Omental fat pad (tissue), 4 donors: Measurements from ENCODE around the gene SOAT2. TPM values are rescaled to one million over a fixed set of nuclear protein-coding genes. Genes with fewer than 3 reads are reported as not detected.
"Not testable (repeated sequence)": the region's sequence is repeated elsewhere in the genome, so short reads cannot be mapped to it uniquely, and the experiment has no call there.

Experiments
- ATAC-seq: fragments of 150-250 bp; one replicate; pipeline ENCODE4 v1.9.1; 2016; ENCODE audit warnings: mild to moderate bottlenecking, moderate library complexity; ENCODE audit not compliant: low FRiP score
- DNase-seq: peaks from one replicate; pipeline ENCODE4 v3.0.0-alpha.2; 2019; ENCODE audit warnings: low spot score
- CTCF ChIP-seq, 3 donors: fragments of 450-650 bp; IDR thresholded peaks; one replicate each; pipeline ENCODE4 v1.5.1; 2016 to 2017; ENCODE audit warnings: antibody characterized with exemption in 3 of 3, mild to moderate bottlenecking in 3 of 3, moderate library complexity in 2 of 3
- total RNA-seq, 4 donors: library from RNA; depleted of rRNA; stranded (reverse); fragments of >200 nt; gene quantifications; one replicate each; pipeline ENCODE4 v1.1.0, GENCODE V29; 2016

SOAT2 gene
- total RNA-seq, 4 donors from 2014 or later = not detected

GRCh38 chr12:53103860-53104305 lies 597 bp downstream of the SOAT2 start:
- TF ChIP-seq CTCF (IDR thresholded peaks at IDR 0.05) = no peak
- no peak for DNase-seq
- no peak for ATAC-seq

GRCh38 chr12:53105256-53105655 lies 2.0 kb downstream of the SOAT2 start:
- ATAC-seq = no peak
- no peak for DNase-seq

GRCh38 chr12:53105712-53106439 lies 2.6 kb downstream of the SOAT2 start:
- TF ChIP-seq CTCF (IDR thresholded peaks at IDR 0.05) = no peak
- DNase-seq (no peak), ATAC-seq (no peak)

More at GRCh38 chr12:53105256-53105655, 2.0 kb downstream of the SOAT2 start:
- TF ChIP-seq CTCF (IDR thresholded peaks at IDR 0.05) = no peak

GRCh38 chr12:53107122-53107521 lies 3.8 kb downstream of the SOAT2 start:
- DNase-seq (no peak), ATAC-seq (no peak)
- no peak for TF ChIP-seq CTCF (IDR thresholded peaks at IDR 0.05)

- not testable (repeated sequence) for DNase-seq, ATAC-seq
Observed at GRCh38 chr12:53112431-53112830, 9.1 kb downstream of the SOAT2 start.

- TF ChIP-seq CTCF (IDR thresholded peaks at IDR 0.05) = no peak
- no peak for DNase-seq
- ATAC-seq = no peak
Observed at GRCh38 chr12:53113136-53113705, 9.9 kb downstream of the SOAT2 start.

GRCh38 chr12:53113951-53114350 lies 10.7 kb downstream of the SOAT2 start:
- TF ChIP-seq CTCF (IDR thresholded peaks at IDR 0.05) = no peak
- ATAC-seq = no peak
- no peak for DNase-seq
